SIG-M5 treated with dmso at 0.1 percent for 504 hours (cell line): Measurements from ENCODE around the gene TRAPPC3.

Source experiments
- DNase-seq: peaks from one replicate; lab custom pipeline; 2025; ENCODE audit not compliant: unreplicated experiment; lab: John Stamatoyannopoulos, UW

TRAPPC3 gene

DNA sequence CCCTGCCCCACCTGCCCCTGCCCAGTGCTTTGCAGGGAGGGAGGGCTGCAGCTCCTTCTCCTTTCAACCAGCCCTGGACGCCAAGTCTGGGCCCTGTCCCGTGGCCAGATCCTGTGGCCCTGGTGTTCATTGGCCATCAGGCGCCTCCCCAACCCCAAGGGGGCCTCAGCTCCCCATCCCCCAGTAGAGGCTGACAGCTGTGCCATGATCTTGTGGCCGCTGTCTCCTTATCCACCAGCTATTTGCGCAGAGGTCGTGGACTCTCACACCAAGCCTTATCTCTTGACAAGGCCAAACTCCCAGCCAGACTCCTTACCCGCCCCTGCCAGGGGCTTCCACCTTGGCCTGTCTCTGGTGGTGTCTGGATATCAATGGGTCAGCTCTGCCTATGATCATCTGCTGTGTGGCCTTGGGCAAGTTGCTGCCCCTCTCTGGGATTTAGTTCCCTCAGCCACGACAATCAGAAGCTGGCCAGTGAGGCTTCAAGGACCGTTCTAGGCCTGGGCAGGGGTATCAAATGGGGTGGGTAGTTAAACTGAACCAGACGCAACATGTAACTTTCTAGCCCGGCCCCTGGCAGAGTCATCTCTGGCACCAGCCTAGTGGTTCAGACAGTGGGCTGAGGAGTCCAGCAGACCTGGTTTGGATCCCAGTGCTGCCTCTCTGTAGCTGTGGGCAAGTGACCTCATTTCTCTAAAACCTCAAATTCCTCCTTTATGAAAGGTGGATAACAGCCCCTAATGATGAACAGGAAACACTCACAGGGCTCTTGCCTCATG, 21.0 kb downstream of the TRAPPC3 start:
- no peak for DNase-seq

DNA sequence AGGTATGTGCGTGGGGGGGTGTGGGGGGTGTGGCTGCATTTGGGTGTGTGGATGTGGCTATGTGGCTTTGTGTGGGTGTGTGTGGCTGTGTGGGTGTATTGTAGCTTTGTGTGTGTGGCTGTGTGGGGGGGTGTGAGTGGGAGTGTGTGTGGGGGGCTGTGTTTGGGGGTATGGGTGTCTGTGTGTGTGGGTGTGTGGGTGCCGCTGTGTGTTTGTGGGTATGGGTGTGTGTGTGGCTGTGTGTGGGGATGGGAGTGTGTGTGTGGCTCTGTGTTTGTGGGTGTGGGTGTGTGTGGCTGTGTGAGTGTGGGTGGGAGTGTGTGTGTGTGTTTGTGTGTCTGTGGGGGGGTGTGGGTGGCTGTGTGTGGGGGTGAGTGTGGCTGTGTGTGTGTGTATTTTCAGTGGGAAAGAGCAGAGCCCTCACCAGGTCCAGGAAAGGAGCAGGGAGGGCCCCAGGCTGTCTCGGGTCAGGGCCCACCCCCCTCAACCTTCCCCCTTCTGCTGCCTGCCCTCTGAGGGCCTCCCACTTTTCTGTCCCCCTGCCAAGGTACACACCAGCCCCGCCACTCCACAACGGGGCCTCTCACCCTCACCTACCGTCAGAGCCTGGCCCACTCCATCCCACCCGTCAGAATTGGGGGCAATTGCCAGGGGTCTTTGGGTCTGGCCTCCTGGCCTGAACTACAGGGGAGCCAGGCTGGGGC, 22.3 kb downstream of the TRAPPC3 start:
- DNase-seq: no peak

DNA sequence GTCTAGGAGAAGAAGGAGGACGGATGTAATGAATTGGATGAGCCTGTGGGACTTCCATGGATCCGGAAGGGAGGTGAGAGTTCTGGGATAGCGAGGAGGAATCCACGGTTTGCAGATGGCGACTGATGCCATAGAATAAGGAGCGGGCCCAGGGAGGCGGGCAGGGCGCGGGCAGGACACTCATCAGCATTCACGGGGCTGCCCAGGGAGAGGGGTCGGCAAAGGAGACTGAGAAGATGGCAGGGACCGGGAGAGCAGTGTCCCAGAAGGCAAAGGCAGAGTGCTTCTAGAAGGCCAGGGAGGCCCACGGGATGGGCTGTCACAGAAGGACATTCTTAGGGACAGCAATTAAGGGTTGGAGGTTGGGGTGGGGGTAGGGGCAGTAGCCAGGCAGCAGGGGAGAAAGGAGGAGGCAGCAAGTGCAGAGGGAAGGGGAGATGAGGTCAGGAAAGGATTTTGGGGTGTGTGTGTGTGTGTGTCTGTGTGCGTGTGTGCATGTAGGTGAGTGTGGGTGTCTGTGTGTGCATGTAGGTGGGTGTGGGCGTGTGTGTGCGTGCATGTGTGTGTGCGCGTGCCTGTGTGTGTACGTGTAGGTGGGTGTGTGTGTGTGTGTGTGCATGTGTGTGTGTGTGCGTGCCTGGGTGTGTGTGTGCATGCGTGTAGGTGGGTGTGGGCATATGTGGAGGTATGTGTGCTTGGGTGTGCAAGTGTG, 23.1 kb downstream of the TRAPPC3 start:
- no peak for DNase-seq

- no peak for DNase-seq
Measured at GRCh38 chr1:36125129-36125991, 23.9 kb downstream of the TRAPPC3 start, which contains the start of gene COL8A2. Gene COL8A2, minus strand, starts transcription at chr1:36125222. Its CDS starts 24,980 bp downstream, at chr1:36100242.

DNA sequence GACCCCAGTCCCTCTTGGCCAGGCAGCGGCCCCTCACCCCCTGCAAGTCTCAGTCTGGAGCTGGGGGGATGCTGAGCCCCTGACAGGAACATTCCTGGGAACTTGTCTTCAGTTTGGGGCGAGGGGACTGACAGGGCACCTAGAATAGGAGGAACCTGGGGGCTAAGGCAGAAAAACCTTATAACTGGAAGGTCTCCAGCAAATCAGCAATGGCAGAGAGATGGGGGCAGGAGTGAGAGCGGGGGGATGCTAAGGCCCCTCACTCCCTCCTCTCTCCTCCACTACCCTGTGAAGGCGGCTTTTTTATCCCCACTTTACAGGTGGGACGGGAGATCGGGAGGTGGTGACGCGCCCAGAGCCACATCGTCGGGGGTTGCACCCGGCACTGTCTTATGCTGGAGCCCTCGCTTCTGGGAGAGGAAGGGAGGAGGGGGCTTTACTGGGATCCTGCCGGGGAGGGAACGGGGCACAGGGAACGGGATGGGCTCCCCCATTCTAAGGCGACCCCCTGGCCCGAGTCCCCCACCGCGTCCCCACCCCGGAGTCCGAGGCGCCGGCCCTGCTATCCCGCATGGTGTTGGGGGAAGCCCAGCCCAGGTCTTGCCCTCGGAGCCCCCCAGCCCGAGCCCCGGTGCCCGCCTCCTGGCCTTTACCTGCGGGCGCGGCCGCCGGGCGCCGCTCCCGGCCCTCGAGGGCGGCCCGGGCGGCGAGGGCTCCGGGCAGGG, 24.7 kb downstream of the TRAPPC3 start:
- DNase-seq: no peak

GRCh38 chr1:36123356-36123755, 25.9 kb downstream of the TRAPPC3 start:
- DNase-seq: peak; percentile 90

DNA sequence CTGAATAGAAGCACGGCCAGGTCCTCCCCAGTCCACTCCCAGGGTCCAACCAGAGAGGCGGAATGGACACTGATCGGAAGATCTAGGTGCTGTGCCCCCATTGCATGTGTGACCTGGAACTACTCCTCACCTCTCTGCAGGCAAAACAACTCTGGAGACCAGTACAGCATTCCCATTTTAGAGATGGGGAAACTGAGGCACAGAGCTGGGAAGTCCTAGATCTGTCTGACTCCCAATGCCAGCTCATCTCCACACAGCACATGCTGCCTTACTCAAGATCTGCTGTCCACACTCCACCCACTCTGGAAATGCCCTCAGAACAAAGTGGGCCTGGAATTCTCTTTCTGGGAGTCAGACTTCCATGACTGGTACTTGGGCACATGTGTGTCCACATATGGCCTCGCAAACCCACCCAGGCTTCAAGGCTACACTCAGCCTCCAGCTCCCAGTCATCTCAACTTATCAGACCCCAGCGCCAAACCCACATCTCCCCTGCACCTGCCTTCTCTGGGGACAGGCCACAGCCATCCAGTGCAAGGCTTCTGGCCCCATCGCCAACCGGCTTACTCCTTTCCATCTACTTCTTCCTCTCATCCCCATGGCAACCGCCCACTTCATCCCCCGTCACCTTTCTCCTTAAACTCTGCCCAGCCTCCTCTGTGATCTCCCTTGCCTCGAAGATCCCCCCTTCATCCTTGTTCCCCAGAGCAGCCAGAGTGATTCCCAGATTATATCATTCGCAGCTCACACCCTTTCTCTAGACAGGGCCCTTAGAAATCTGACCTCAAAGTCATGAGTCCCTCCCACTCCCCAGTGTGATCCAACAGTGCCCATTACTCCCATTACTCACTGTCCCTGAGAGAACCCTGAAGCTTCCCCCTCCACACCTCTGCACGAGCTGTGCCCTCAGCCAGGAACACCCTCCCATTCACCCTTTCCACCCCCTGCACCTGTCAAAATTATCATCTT, 26.9 kb downstream of the TRAPPC3 start:
- no peak for DNase-seq

- DNase-seq: no peak
Measured at GRCh38 chr1:36119456-36119855, 29.8 kb downstream of the TRAPPC3 start.

GRCh38 chr1:36118447-36119204, 30.7 kb downstream of the TRAPPC3 start:
- DNase-seq: no peak

DNA sequence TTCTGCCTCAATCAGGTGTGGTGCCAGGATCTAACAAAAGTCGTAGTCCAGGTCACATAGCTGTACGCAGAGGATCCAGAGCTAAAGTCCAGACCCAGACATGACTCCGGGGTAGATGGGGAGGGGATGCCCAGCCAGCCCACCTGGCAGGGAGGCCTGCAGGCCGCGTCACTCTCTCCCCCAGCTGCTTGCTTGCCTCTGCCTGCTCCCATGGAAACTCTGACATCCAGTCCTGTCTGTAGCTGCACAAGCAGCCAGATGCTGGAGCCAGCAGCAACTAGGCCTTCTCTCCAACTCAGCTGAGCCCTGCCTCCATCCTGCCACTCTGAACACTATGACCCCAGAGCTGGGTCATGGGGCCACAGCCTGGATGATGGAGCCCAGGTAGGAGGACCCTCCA, 32.4 kb downstream of the TRAPPC3 start:
- no peak for DNase-seq

DNA sequence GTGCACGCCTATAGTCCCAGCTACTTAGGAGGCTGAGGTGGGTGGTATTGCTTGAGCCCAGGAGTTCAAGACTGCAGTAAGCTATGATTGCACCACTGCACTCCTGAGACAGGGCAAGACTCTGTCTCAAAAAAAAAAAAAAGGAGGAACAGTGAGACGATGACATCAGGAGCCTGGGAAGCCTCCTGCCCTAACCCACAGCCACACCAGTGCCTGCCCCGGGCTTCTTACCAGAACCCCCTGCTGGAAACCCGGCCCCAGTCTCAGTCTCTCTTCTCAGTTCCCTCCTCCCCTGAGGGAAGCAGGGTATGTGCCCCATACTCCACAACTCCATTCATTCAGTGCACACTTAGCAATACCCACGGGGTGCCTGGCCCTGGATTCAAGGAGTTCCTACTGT, 33.4 kb downstream of the TRAPPC3 start:
- peak; percentile 16 for DNase-seq

DNA sequence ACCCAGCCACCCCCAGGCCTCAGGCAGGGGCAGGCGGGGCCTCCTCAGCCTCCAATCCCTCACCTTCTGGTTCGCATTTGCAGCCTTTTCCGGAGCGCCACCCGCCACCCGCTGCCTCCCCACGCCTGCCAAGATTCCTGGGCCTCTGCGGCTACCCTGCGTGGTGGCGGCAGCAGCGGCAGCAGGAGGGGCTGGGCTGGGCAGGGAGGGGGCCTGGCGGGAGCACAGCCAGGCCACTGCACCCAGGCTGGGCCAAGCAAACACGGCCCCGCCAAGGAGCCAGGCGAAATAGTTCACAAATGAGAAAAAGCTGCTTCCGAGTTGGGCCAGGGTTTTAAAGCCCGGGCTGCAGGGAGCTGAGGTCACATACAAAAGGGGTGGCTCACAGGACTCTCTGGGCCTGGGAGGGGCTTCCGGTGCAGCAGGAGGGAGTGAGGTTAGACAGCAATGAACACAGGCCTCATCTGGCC, 34.1 kb downstream of the TRAPPC3 start:
- DNase-seq: no peak

- no peak for DNase-seq
Measured at GRCh38 chr1:36114371-36114770, 34.9 kb downstream of the TRAPPC3 start.

DNA sequence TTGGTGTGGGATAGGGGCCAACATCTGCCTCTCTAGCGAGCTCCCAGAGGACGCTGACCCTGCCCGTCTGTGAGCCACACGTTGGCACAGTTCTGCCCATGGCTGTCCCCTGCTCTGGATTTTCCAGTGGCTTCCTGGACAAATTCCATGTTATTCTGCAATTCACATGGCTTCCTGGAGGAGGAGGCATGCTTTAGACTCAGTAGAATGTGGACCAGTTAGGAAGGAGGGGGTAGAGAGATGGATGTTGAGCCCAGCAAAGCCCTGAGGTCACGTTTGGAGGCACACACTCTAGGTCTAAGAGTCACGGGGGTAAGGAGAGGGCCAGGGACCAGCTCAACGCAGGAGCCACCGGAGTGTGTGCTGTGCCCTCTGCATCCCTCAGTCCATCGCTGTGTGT, 36.5 kb downstream of the TRAPPC3 start:
- no peak for DNase-seq

GRCh38 chr1:36111151-36111550, 38.1 kb downstream of the TRAPPC3 start:
- DNase-seq: no peak

- no peak for DNase-seq
Measured at GRCh38 chr1:36109041-36109679, 40.1 kb downstream of the TRAPPC3 start.

DNA sequence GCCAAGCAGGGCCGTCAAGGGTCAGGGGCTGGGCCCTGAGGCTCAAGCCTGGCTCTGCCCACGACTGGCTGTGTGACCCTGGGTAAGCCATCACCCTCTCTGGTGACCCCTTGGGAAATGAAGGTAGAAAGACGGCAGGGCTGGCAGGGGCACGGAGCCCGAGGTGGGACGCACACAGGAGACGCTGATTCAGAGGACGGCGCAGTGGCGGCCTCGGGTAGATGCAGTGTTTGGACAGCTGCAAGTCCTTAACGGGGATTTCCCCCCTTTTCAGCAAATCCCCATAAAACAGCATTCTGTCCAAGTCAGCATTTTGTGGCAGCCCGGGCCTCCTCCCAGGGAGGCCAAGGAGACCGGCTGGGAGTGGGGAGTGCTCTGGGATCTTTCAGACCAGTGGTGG, 41.0 kb downstream of the TRAPPC3 start:
- DNase-seq: no peak

- no peak for DNase-seq
Measured at GRCh38 chr1:36107394-36107793, 41.9 kb downstream of the TRAPPC3 start.
